A172 (cell line): ENCODE results near the gene CRYBG2. TPM values are rescaled to one million over a fixed set of nuclear protein-coding genes. Genes with fewer than 3 reads are reported as not detected.
"Not testable (repeated sequence)": the region's sequence is repeated elsewhere in the genome, so short reads cannot be mapped to it uniquely, and the experiment has no call there.

Source experiments
- DNase-seq: peaks from one replicate; pipeline ENCODE4 v3.0.0-alpha.2; 2015; ENCODE audit warnings: low spot score
- total RNA-seq: library from RNA; depleted of rRNA; stranded (reverse); fragments of >200 nt; shearing (Covaris generic); gene quantifications from 2 replicates; pipeline ENCODE4 v1.2.3, GENCODE V29; 2014

The CRYBG2 gene
- total RNA-seq, 1 experiment from 2014 or later: 0.17 TPM

DNA sequence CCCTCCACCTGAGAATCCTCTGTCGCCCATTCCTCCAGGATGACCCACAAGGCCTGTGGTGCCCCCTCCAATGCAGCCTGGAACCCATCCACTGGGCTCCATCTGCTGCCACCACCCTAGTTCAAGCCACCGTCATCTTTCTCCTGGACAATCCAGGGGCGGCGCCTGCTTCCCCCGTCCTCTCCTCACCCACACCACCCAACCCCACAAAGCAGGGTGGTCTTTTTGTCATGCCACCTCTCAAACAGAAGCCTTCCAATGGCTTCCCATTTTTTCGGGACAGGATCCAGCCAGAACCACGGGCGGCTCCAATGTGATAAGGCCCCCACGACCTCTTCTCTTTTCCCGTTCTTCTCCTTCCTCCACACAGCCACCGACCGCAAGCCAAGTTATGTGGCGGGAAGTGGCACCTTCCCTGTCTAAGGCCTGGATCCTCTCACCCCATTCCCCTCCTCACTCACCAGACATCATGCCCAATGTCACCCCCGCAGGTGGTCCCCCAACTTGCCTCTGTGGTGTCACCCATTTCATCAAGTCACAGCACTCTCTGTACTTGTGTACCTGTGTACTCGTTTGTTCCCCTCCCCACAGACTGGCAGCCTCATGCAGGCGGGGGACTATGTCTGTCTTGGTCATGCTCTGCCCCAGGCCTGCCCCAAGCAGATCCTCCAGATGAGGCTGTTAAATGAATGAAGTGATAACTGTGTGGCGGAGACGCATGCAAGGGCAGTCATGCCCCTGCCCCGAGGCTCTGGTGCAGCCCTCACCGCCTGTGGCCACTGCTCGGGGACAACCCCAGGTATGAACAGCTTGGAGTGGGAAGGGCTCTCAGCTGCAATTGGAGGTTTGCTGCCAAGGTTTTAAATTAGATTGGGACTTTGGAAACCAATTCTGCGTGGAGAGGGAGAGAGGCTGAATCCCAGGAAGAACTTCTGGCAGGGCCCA lies 58.5 kb downstream of the CRYBG2 start:
- no peak for DNase-seq

DNA sequence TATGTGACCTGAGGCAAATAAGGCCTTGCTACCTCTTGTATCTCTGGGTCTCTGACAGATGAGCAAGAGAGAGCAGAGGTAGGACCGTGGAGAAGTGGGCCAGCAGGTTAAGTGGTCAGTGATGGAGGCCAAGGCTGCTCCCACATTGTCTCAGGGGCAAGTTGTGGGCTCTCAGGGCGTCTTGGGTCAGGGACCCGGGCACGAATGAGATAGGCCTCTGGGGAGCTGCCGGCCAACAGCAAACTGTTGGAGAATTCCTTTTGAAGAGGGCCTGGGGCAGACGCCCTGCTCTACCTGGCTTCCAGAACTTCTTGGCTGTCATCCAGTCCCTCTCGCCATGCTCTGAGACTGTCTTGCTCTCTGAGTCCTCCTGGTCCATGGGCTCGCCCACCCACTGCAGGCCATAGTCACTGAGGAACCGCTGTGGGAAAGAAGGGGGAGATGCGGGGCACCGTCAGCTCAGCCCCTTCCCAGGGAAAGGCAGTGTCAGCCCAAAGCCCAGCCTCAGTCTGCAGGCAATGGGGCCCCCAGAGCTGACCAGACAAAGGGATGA lies 59.9 kb downstream of the CRYBG2 start:
- no peak for DNase-seq

DNA sequence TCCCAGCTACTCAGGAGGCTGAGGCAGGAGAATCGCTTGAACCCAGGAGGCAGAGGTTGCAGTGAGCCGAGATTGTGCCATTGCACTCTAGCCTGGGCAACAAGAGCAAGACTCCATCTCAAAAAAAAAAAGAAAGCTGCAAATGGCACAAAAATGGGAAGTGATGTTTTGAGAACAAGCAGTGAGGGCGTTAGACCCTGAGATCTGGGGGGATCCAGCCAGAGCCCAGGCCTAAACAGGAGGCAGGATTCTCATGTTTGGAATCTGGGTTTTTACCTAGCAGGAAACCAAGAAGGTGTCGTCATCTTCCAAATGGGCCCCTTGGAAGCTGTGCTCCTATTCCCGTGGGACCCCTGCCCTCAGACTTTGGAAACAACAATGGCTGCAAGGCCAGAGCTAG lies 61.2 kb downstream of the CRYBG2 start:
- DNase-seq: not testable (repeated sequence)

DNA sequence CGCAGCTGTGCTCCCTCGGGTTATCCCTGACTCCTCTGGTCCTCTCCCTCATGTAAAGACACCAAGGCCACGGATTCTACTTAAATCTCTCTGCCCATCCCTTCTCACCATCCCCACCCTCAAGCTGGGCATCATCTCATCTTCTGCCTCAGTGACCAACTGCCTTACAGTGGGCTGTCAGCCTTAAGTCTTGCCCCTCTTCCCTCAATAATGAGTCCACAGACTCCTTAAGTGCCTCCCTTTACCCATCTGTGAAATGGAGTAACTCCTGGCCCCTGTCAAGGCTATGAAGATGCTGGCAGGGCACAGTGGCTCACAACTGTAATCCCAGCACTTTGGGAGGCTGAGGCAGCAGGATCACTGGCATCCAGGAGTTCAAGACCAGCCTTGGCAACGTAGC lies 62.0 kb downstream of the CRYBG2 start:
- DNase-seq: no peak

DNA sequence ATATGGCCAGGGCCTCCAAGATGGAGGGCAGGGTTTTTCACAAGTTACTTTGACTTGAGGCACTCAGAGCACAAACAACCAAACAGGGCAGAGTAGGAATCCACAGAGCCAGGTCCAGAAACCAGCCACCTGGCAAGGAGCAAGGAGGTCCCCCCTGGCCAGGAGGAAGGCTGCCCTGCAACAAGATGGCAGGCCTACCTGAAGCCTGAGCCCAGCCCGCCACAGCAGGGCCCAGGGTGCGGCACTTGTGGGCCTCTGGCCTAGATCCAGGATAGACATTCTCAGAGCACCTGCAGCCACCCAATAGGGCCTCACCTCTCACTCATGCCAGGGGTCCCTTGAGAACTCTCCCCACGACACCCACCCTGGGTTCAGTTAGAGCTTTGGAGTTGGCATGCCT lies 62.5 kb downstream of the CRYBG2 start:
- DNase-seq: no peak

DNA sequence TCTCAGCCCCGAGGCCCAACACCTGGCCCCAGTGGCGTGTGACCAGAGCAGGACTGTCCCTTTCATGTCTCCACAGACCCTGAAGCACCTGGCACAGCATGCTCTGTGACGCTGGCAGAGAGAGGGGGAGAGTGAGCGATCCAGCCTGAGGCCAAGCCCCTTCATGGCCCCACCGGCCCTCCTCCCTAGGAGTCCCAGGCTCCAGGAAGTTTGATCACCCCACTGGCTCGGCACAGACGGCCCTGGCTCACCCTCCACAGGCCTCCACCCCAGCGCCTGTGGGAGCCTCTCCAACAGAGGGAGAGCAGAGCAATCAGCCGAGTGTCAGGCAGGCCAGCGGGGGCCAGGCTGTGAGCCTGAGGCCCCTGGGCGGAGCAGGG lies 63.1 kb downstream of the CRYBG2 start:
- DNase-seq: no peak

DNA sequence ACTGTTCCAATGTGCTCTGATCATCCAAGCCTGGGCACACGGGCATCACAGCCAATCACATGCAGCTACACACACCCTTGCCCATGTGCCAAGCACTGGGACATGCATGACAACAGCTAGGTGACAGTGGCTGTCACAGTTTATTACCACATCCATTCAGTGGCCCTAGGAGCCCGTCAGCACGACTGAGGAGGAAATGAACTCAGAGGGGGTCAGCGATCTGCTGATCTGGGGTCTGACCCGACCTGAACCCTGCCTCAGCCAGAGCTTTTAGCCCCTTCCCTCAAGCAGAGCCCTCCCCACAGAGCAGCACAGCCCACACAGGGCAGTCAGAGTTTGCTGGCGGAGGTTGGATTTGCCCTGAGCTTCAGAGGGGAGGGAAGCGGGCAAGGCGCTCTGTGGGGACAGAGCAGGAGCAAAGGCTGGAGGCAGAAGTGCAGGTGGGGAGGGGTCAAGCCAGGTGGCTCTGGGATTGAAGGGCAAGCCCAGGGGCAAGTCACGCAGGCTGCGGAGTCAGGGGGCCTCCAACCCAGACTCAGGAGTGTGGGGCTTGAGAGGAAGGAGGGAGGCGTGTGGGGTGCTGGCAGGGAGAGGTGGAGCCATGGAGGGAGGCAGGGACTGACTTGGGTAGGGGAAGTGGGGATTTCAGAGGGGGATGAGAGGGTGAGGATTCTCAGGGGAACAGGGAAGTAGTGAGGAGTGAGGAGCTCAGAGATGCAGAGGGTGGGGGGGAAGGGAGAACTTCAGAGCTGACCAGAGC lies 63.6 kb downstream of the CRYBG2 start:
- no peak for DNase-seq

DNA sequence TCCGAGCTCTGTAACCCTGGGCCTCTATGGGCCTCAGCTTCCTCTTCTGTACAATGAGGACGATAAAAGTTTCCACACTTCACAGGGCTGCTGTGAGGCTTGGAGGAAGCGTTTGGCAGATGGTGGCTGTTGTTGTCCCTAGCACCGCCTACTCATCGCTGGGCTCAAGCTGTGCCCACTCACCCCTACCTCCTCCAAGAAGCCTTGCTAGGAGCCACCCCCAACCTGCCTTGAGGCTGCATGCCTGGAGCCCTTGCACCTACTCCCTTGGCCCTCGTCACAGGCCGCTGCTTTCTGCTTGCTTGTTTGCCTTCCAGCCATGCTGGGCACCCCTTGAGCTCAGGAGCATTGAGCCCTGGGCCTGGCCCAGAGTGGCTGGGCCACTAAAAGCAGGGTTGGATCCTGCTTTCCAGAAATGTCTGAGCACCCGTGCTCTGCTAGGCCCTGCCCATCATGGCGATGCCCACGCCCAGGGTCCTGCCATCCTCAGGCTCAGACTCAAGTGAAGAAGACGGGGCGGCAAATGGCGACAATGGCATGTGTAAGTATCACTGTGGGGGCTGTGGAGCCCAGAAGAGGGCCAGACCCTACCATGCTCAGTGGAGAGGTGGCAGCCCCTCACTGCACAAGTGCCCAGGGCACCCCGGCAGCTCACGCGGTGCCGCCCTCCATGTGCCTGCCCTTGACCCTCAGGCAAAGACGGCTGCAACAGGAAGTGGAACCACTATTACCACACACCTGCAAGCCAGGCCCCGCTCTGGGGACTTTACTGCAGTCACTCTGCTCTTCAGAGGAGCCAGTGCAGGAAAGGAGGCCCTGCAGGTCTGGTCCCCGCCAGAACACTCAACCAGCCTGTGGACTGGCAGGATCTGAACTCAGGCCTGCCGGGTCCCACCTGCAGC lies 64.5 kb downstream of the CRYBG2 start:
- no peak for DNase-seq

DNA sequence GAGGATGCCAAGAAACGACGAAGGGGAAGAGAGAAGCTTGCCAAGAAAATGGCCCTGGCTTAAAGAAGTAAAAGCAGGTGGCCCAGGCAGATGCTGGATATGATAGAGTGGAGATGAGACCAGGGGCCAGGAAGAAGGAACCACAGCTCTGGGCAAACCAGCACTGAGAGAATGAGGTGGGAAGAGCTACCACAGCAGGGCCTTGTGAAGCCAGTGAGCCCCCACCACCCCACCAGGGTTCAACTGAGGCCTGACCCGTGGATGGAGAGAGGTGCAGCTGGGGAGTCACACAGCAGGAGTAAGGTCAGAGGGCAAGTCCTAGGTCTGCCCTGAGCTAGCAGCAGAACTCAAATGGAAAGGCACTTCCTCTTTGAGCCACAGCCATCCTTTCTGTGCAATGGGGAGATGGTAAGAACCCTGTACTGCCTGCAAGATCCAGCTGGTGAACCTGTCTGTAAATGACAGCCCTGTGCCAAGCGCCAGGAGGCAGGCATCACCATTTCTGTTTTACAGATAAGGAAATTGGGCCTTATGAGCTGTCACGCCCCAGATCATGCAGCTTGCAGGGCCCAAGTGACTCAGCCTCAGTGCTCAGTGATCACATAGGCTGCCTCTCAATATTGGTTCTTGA lies 65.5 kb downstream of the CRYBG2 start:
- DNase-seq: no peak

DNA sequence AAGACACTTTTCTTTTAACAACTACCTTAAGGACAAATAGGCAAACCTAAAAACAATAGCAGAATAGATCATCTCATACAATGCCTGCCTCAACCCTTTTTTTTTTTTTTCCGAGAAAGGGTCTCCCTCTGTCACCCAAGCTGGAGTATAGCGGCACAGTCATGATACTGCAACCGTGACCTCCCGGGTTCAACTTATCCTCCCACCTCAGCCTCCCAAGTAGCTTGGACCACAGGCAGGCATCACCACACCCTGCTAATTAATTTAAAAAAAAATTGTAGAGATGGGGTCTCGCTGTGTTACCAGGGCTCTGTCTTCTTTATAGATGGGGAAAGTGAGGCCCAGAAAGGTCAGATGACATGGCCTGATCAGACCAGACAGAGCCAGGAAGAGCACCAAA lies 66.1 kb downstream of the CRYBG2 start:
- no peak for DNase-seq

DNA sequence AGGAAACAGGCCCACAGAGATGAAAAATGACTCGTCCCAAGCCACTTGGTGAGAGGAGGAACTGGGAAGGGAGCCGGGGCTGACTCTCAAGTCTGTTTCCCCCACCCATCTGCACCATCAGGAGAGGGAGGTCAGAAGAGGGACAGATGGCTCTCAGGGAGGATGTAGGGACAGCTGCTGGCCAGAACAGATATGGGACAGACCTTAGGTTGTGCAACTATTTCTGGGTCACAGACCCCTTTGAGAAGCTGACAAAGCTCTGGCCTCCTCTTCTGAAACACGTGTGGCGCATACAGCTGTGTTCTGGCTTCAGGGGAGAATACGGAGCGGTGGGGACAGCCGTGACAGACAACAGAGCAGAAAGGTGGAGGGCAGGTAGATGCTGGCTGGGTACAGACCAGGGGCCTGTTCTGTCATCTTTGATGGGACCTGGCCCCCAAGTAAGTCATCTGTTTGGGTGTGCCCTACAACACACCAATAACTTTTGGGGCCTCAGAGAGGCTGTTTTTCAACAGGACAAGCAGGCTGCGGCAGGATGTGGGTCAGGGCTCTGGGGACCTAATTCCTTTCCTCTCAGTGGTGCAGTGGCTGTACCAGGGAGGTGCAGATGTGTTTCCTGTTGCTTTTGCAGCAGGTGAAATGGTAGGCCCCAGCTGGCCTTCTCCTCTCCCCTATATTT lies 66.8 kb downstream of the CRYBG2 start:
- no peak for DNase-seq

DNA sequence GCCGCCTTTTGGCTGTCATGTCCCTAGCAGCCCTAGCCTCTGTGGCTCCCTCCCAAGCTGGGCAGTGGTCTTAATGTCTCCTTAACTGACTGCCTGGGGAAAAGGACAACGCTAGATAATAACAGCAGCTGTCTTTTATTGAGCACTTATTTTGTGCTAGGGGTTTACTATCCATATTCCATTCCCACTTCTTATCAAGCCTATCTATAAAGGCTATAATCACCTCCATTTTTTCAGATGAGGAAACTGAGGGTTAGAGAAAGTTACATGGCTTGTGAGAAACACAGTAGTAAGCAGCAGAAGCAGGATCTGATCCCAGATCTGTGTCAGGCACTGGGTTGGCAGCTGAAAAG lies 67.9 kb downstream of the CRYBG2 start:
- DNase-seq: no peak

DNA sequence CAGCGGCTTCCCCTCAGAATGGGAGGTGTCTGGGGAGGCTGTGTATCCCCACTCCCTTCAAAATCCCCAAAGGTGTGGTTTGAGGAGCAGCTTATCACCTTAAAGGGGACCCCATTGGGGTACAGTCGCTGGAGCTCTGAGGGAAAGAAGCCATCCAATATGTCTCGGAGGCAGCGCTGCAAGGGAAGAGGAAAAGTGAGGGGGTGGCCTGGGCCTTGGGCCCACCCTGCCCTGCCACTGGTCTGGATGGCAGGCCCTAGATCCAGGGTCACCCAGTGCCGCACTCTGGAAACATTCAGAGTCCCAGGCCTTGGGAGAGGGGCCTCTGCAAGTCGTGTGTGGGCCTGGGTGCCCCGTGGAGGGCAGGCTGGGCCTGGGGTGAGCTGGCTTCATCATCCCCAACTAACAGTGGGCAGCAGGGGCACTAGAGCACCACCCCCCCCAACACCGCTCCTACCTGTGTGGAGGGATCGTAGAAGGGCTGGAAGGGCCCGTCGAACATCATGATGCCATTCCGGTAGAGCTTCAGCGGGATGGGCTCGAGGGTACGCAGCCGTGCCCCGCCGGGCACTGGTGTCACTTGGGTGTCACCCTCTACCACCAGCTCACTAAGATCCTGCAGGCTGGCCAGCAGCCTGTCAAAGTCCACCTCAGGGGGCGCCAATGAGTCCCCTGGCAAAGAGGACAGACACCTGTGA lies 68.4 kb downstream of the CRYBG2 start:
- DNase-seq: no peak

DNA sequence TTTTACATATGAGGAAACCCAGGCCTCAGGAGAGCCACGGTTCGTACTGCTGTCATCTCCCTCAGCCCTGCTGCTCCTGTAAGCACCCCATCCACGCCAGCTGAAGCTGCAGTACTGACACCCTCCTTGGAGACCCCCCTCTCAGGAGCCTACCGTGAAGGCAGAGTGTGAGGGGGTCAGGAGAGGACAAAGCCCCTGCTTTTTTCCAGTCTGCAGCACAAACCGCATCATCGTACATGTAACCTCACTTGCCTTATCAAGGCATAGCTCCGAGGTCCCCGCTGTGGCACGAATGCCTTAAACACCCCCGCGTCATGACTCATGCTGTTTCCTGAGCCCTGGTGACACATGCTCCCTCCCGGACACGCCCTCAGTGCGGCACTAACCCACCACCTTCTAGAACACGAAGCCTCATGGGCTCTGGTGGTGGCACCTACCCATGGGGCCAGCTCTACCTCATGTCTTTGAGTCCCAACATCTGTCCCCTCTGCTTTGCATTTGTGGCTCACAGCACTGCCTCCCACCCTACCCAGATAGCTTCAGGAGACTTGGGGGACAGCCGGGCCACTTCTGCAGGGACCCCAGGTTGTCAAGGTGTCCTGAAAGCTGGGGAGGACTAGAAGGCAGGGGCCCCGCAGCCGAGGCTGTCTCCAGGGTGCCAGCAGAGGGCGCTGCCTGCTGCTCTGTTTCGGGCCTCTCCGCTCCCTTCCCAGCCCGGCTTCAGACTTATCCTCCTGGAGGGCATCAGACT lies 69.2 kb downstream of the CRYBG2 start:
- peak; percentile 91 for DNase-seq

DNA sequence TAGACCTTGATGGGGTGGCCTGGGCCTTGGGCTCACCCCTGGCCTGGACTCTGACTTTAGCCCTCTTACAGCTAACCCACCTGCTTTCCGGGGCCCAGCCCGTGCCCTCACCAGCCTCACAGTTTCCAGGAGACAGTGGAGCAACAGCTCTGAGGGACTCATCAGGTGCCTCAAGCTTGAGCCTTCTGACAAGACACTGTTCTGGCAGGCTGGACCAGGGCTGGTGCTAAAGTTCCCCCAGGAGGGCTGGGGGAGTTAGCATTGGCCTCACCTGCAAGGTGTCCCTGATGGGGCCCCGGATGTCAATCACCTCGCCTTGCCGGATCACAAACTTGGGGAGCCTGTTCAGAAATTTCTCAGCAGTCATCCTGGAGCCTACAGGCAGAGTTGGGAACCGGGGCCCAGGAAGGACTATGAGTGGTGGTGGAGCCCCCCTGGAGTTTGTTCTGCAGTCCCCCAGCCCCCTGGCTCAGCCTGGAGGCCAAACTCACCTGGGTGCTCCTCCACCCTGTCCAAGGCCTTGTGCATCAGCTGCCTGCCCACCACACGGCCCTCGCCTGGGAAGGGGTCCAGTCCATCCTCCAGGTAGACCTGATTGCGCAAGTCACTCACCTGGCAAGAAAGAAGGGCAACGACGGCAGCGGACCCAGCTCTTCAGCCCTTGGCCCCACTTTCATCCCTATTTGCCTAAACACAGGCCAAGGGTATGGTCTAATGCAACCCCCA lies 69.9 kb downstream of the CRYBG2 start:
- DNase-seq: no peak

DNA sequence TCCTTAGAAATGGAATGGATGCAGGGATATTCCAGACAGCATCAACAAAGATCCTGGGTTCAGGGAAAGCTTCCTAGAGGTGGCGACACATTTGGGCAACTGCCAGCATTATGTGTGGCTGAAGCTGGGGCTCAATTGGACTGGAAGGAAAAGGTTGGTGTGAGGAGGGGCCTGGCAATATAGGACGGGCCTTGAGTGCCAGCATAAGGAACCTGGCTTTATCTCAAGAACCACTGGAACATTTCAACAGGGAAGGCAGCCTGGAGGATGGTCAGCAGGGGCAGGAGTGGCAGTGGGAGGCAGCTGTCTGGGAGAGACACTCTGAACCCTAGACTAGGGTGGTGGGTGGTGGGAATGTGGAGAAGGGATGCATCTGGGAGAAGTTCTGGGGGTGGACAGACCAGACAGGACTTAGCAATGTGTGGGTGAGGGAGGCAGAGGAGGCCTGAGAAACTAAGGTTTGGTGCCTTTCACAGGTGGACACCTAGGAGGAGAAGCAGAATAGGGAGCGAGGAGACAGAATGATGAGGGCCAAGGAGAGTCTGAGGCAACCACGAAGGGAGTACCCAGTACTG lies 70.6 kb downstream of the CRYBG2 start:
- DNase-seq: no peak

DNA sequence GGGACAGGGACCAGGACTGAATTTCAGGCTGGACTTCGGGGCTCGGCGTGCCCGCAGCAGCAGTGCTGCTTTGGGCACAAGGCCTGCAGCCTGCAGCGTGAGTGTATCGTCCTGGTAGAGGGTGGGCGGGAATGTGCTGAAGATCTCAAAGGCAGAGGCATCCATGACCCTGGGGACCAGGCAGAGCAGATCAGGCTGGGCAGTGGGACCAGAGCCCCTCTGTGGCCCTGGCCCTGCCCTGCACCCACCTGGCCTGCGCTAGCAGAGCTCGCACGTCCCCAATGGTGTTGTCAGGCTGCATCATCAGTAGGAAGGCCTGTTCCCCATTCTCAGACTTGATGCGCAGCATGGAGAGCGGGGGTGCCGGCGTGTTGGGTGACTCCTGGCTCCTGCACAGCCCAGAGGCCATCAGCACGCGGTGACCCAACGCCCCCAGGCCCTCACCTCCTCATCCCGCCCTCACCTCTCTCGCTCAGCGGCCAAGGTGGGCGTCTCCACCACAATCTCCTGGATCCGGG lies 71.5 kb downstream of the CRYBG2 start:
- DNase-seq: no peak

DNA sequence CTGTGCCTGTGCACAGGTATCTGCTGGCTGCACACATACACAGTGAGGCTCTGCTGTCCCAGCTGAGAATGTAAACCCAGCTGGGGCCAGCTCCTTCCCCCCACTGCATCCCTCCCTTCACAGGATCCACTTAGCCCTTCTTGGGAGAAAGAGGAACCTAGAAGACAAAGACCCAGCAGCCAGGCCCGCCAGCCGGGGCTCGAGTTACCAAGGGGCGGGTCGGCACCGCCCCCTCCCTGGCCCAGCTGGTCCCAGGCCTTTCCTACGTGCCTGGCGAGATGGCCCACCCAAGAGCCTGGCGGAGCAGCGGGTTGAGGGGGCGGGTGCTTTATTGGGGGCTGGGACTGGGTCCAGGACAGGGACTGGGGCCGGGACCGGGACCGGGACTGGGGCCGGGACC lies 72.0 kb downstream of the CRYBG2 start:
- DNase-seq: no peak
